Spleen (tissue), 7 donors: ENCODE results near the gene TCEANC.

Experiments
- POLR2AphosphoS5 ChIP-seq, 3 donors: sonication (generic); formaldehyde crosslinking; IDR thresholded peaks; one replicate each; pipeline ENCODE4 v1.5.1; 2017; ENCODE audit warnings: antibody characterized with exemption in 3 of 3
- TF ChIP-seq, protein P1 (sequence below), 11 experiments: fragments of 200-600 bp in 7 of 11; fragments of 450-650 bp in 4 of 11; sonication (generic) in 4 of 11; IDR thresholded peaks in 8 of 11; conservative IDR thresholded peaks in 3 of 11; 1 replicate in 7 of 11; 2 replicates in 4 of 11; pipeline versions ENCODE4 v1.4.0 to v1.8.0; 2016 to 2021; ENCODE audit warnings: antibody characterized with exemption in 11 of 11, inconsistent platforms in 4 of 11, mild to moderate bottlenecking in 1 of 11
- donor health status: DM: no; HTN: no; CAD: no; lungs with moderate emphysema.
- donor health status: DM: no; HTN: no; CAD: no.
- donor health status: DM: no; HTN: no; CAD: no.

DNA sequence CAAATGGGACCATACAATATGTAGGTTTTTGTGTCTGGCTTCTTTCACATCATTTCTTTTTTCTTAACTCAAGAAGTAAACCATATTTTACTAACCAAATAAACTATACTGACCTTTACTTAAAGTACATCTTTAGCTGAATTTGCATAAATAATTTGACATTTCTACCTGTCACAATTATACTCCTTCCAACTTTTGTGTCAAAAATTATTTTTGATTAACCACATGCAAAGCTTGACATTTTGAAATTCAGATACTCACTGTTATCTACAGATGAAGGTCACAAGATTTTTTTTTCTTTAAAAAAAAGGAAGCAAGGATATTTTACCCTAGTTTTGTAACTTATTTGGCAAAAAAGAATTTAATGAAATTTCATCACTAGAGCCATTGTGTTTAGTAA, 23.9 kb downstream of the TCEANC start:
- TF ChIP-seq, protein P1, sequence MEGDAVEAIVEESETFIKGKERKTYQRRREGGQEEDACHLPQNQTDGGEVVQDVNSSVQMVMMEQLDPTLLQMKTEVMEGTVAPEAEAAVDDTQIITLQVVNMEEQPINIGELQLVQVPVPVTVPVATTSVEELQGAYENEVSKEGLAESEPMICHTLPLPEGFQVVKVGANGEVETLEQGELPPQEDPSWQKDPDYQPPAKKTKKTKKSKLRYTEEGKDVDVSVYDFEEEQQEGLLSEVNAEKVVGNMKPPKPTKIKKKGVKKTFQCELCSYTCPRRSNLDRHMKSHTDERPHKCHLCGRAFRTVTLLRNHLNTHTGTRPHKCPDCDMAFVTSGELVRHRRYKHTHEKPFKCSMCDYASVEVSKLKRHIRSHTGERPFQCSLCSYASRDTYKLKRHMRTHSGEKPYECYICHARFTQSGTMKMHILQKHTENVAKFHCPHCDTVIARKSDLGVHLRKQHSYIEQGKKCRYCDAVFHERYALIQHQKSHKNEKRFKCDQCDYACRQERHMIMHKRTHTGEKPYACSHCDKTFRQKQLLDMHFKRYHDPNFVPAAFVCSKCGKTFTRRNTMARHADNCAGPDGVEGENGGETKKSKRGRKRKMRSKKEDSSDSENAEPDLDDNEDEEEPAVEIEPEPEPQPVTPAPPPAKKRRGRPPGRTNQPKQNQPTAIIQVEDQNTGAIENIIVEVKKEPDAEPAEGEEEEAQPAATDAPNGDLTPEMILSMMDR (IDR thresholded peaks at IDR 0.05 in 8 of 11, conservative IDR thresholded peaks at IDR 0.05 in 3 of 11): no peak
- no peak for TF ChIP-seq POLR2AphosphoS5 (IDR thresholded peaks at IDR 0.05)
